ENCODE measurements around the gene ATP13A5.

Gene ATP13A5

DNA sequence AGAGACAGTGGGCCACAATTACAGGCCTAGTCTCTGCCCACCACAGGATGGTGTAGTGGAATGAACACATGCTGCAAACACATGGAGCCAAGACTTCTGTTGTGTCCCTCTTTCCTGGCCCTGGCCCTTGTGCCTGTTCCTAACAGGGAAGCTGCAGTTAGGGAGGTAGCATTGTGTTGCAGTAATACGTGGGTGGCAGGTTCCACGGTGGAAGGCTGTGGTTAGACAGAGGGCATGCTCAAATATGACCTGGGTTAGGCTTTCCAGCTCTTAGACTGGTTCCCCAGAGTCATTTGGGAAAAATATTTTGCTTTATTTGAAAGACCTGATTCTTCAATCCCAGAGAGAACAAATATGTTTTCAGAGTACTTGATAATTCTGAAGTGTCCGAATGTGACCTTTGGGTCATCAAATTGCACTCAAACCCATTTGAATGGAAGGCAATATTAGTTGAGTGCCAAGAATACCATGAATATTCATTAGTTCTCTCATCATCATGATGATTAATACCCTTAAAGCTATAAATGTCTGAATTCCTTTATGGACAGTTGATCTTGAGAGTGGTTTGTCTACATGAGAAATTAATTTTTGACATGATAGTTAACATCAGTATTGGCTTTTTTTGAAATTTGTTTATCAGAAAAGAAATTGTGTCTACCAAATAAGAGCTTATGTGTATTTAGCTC, 109.1 kb downstream of the ATP13A5 start:
- Histone ChIP-seq H3K4me1 (ENCODE audit: control insufficient read depth in 1 of 2, insufficient read depth in 2 of 2, low read length in 2 of 2) (no peaks in the 10 kb centered on the region), H3K9ac (ENCODE audit: low read depth in 1 of 2, low read length in 2 of 2) (no peak overlapping the region), H3K4me3 (ENCODE audit: low read depth in 1 of 2, low read length in 2 of 2) (no peak overlapping the region), H3K36me3 (ENCODE audit: control insufficient read depth in 1 of 2, insufficient read depth in 2 of 2, low read length in 2 of 2) (no peaks in the 10 kb centered on the region), H3K9me3 (ENCODE audit: control insufficient read depth in 1 of 2, low read length in 2 of 2) (no peaks in the 10 kb centered on the region), H3K27me3 (ENCODE audit: control insufficient read depth in 1 of 2, insufficient read depth in 2 of 2, low read length in 2 of 2) (no peaks in the 10 kb centered on the region), H3K27ac (ENCODE audit: low read depth, low read length) (no peak overlapping the region)

DNA sequence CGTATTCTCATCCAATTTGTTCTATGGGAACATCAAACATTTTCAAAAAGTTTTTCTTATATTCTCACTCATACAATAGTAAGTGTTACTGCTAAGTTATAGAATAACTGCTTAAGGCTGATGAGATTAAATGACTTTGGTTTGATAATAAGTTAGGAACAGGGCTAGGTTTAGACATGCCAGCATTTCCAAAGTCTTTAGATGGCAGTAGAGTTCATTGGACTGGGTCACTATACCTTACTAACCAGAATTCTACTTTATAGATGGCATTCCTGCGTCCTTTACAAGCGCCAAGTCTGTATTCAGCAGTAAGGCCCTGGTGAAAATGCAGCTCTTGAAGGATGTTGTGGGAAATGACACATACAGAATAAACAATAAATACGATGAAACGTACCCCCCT, 115.8 kb downstream of the ATP13A5 start:
- Histone ChIP-seq H3K27ac (ENCODE audit: low read depth, low read length) (no peak overlapping the region), H3K27me3 (ENCODE audit: control insufficient read depth in 1 of 2, insufficient read depth in 2 of 2, low read length in 2 of 2) (no peaks in the 10 kb centered on the region), H3K36me3 (ENCODE audit: control insufficient read depth in 1 of 2, insufficient read depth in 2 of 2, low read length in 2 of 2) (no peaks in the 10 kb centered on the region), H3K4me3 (ENCODE audit: low read depth in 1 of 2, low read length in 2 of 2) (no peak overlapping the region), H3K9ac (ENCODE audit: low read depth in 1 of 2, low read length in 2 of 2) (no peak overlapping the region), H3K9me3 (ENCODE audit: control insufficient read depth in 1 of 2, low read length in 2 of 2) (no peaks in the 10 kb centered on the region), H3K4me1 (ENCODE audit: control insufficient read depth in 1 of 2, insufficient read depth in 2 of 2, low read length in 2 of 2) (no peaks in the 10 kb centered on the region)

DNA sequence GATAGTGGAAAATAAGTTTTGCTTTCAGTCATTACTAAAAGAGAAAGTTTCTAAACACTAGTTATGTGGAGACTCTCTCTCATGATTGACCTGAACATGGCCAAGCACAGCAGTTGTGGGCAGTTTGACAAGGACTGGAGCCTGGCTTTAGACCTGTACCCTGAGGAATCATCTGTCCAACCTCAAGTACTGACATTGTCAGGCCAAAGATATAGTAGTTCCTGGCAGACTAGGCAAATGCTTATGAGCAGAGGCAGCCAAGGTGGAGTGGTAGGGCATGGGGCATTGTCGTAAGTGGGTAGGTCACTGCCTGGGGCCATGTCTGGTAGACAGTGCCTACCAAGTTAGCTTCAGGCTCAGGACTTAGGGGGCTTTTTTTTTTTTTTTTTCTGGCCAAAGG, 116.6 kb downstream of the ATP13A5 start:
- H3K27ac ChIP-seq (ENCODE audit: low read depth, low read length), result no peak overlapping the region
- no peaks in the 10 kb centered on the region for H3K27me3 ChIP-seq (ENCODE audit: control insufficient read depth in 1 of 2, insufficient read depth in 2 of 2, low read length in 2 of 2)
- H3K4me3 ChIP-seq (ENCODE audit: low read depth in 1 of 2, low read length in 2 of 2), result no peak overlapping the region
- no peaks in the 10 kb centered on the region for H3K36me3 ChIP-seq (ENCODE audit: control insufficient read depth in 1 of 2, insufficient read depth in 2 of 2, low read length in 2 of 2)
- H3K4me1 ChIP-seq (ENCODE audit: control insufficient read depth in 1 of 2, insufficient read depth in 2 of 2, low read length in 2 of 2), result no peaks in the 10 kb centered on the region
- no peak overlapping the region for H3K9ac ChIP-seq (ENCODE audit: low read depth in 1 of 2, low read length in 2 of 2)
- no peaks in the 10 kb centered on the region for H3K9me3 ChIP-seq (ENCODE audit: control insufficient read depth in 1 of 2, low read length in 2 of 2)

DNA sequence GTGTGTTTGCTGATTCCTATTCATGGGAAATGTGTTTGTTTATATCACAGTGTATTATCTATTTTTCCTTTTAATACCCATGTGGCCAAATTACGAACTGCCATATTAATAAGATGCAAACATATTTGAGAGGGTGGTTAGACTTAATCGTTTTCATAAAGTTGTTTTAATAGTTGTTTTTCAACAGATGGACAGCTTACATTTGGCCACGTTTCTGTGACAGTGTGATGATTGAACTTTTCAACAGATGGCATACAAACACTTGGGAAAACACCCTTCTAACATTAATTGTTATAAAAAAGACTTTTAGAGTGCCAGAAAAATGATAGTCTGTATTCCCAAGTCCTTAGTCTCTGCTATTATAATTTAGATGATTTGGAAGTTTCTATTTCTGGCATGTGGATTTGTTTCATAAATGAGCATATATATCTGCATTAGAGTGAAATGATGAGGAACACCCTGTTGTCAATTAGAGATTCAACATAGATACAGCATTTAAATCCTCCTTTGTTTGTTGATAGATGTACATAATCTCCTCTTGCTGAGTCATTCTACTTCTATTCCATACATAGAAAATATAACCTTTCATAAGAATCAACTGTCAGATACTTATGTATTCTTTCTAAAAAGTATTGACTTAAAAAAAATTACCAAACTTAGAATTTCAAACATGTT, 124.4 kb downstream of the ATP13A5 start:
- H3K4me3 ChIP-seq (ENCODE audit: low read depth in 1 of 2, low read length in 2 of 2), result no peak overlapping the region
- no peak overlapping the region for H3K9ac ChIP-seq (ENCODE audit: low read depth in 1 of 2, low read length in 2 of 2)
- H3K27ac ChIP-seq (ENCODE audit: low read depth, low read length), result no peak overlapping the region
- H3K27me3 ChIP-seq (ENCODE audit: control insufficient read depth in 1 of 2, insufficient read depth in 2 of 2, low read length in 2 of 2), result no peaks in the 10 kb centered on the region
- no peaks in the 10 kb centered on the region for H3K36me3 ChIP-seq (ENCODE audit: control insufficient read depth in 1 of 2, insufficient read depth in 2 of 2, low read length in 2 of 2)
- H3K9me3 ChIP-seq (ENCODE audit: control insufficient read depth in 1 of 2, low read length in 2 of 2), result peaks cover 1 to 9% of the 10 kb centered on the region in 2 donors
- no peaks in the 10 kb centered on the region for H3K4me1 ChIP-seq (ENCODE audit: control insufficient read depth in 1 of 2, insufficient read depth in 2 of 2, low read length in 2 of 2)

DNA sequence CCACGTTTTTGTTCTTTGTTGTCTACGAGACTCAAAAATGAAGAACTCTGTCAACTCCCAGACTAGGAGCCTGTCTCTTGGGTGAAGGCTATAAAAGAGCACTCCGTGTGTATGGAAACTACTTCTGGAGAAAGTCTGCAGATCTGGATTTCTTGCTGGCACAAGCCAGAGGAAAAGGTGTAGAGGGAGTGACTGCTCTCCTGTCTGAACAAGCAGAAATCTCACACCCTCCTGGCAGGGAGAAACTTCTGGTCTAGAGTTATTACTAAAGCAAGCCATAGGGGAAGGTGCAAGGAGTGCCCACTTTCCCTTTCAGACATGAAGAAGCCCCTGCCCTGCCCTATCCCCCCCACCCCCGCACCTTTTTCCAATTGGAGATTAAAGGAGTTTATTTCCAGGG, 128.1 kb downstream of the ATP13A5 start:
- Histone ChIP-seq H3K4me3 (ENCODE audit: low read depth in 1 of 2, low read length in 2 of 2) (no peak overlapping the region), H3K27ac (ENCODE audit: low read depth, low read length) (no peak overlapping the region), H3K27me3 (ENCODE audit: control insufficient read depth in 1 of 2, insufficient read depth in 2 of 2, low read length in 2 of 2) (no peaks in the 10 kb centered on the region), H3K9ac (ENCODE audit: low read depth in 1 of 2, low read length in 2 of 2) (no peak overlapping the region), H3K9me3 (ENCODE audit: control insufficient read depth in 1 of 2, low read length in 2 of 2) (peaks cover 4 to 9% of the 10 kb centered on the region in 2 donors), H3K4me1 (ENCODE audit: control insufficient read depth in 1 of 2, insufficient read depth in 2 of 2, low read length in 2 of 2) (no peaks in the 10 kb centered on the region), H3K36me3 (ENCODE audit: control insufficient read depth in 1 of 2, insufficient read depth in 2 of 2, low read length in 2 of 2) (no peaks in the 10 kb centered on the region)

GRCh38 chr3:193248848-193249468, 129.6 kb downstream of the ATP13A5 start:
- Histone ChIP-seq H3K36me3 (ENCODE audit: control insufficient read depth in 1 of 2, insufficient read depth in 2 of 2, low read length in 2 of 2) (no peaks in the 10 kb centered on the region), H3K4me3 (ENCODE audit: low read depth in 1 of 2, low read length in 2 of 2) (no peak overlapping the region), H3K4me1 (ENCODE audit: control insufficient read depth in 1 of 2, insufficient read depth in 2 of 2, low read length in 2 of 2) (no peaks in the 10 kb centered on the region), H3K27ac (ENCODE audit: low read depth, low read length) (no peak overlapping the region), H3K9ac (ENCODE audit: low read depth in 1 of 2, low read length in 2 of 2) (no peak overlapping the region), H3K9me3 (ENCODE audit: control insufficient read depth in 1 of 2, low read length in 2 of 2) (peaks cover 4 to 9% of the 10 kb centered on the region in 2 donors), H3K27me3 (ENCODE audit: control insufficient read depth in 1 of 2, insufficient read depth in 2 of 2, low read length in 2 of 2) (no peaks in the 10 kb centered on the region)

DNA sequence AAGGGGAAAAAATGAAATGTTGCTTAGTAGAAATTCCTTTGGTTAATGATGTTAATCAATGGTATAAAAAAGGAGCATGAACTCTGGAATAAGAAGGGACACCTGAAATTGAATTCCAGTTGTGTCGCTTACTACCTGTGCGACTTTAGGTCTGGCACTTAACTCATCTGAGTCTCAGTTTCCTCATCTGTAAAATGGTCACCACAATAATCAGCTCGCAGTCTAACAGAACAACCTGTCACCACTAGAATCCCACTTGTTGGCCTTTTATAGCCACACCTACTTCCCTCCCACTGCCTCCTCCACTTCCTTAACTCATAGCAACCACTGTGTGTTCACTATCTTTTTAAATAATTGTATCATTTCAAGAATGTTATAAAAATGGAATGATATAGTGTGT, 135.0 kb downstream of the ATP13A5 start:
- Histone ChIP-seq H3K27ac (ENCODE audit: low read depth, low read length) (no peak overlapping the region), H3K9me3 (ENCODE audit: control insufficient read depth in 1 of 2, low read length in 2 of 2) (no peaks in the 10 kb centered on the region), H3K4me3 (ENCODE audit: low read depth in 1 of 2, low read length in 2 of 2) (no peak overlapping the region), H3K36me3 (ENCODE audit: control insufficient read depth in 1 of 2, insufficient read depth in 2 of 2, low read length in 2 of 2) (no peaks in the 10 kb centered on the region), H3K4me1 (ENCODE audit: control insufficient read depth in 1 of 2, insufficient read depth in 2 of 2, low read length in 2 of 2) (no peaks in the 10 kb centered on the region), H3K27me3 (ENCODE audit: control insufficient read depth in 1 of 2, insufficient read depth in 2 of 2, low read length in 2 of 2) (peaks cover 4 to 15% of the 10 kb centered on the region in 2 donors), H3K9ac (ENCODE audit: low read depth in 1 of 2, low read length in 2 of 2) (no peak overlapping the region)

GRCh38 chr3:193241716-193242115, 136.8 kb downstream of the ATP13A5 start:
- H3K9ac ChIP-seq (ENCODE audit: low read depth in 1 of 2, low read length in 2 of 2), result no peak overlapping the region
- no peaks in the 10 kb centered on the region for H3K4me1 ChIP-seq (ENCODE audit: control insufficient read depth in 1 of 2, insufficient read depth in 2 of 2, low read length in 2 of 2)
- peaks cover 4 to 15% of the 10 kb centered on the region in 2 donors for H3K27me3 ChIP-seq (ENCODE audit: control insufficient read depth in 1 of 2, insufficient read depth in 2 of 2, low read length in 2 of 2)
- H3K4me3 ChIP-seq (ENCODE audit: low read depth in 1 of 2, low read length in 2 of 2), result peak overlapping the region in 1 of 2 donors; percentile 28
- H3K9me3 ChIP-seq (ENCODE audit: control insufficient read depth in 1 of 2, low read length in 2 of 2), result no peaks in the 10 kb centered on the region
- H3K27ac ChIP-seq (ENCODE audit: low read depth, low read length), result no peak overlapping the region
- no peaks in the 10 kb centered on the region for H3K36me3 ChIP-seq (ENCODE audit: control insufficient read depth in 1 of 2, insufficient read depth in 2 of 2, low read length in 2 of 2)

DNA sequence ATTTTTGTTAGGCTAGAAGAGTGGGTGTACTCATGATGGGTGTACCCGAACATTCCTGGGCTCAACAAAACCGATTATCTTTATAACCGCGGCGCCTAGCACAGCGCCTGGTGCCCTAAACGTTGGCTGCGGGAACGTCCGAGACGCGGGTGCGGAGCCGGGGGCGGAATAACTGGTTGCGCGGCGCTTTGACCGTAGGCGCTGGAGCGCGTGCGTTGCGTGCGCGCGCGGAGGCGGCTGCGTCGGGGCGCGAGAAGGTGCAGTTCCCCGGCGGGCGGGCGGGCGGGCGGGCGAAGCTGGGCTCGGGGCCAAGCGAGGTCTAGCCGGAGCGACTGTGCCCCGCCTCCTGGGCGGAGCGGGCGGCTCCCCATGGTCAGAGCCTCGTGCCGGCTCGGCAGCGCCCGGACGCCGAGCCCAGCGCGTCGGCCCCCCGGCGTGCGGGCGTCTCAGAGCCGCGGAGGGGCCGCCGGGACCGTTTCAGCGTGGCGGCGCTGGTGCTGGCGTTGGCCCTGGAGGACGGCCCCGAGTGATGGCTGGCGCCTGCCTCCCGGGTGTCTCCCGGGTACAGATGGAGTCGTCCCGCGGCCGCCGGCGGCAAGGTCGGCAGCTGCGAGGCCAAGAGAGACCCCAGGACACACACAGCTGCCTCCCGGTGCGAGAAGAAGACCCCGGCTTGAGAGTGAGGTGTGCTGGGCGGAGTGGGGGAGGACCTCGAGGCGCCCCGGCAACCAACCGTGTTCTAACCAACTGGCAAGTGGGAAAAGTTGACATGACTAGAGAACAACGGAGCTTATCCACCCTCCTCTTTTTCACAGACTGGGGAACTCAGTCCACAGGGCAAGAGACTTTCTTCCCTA, 137.5 kb downstream of the ATP13A5 start, which contains the start of gene PLAAT1:
PLAAT1 (plus strand) TSS at position 373 of the 857 bp plus-strand sequence. CDS start 14,429 bp downstream, outside the sequence.
- H3K9me3 ChIP-seq (ENCODE audit: control insufficient read depth in 1 of 2, low read length in 2 of 2), result no peaks in the 10 kb centered on the region
- H3K27me3 ChIP-seq (ENCODE audit: control insufficient read depth in 1 of 2, insufficient read depth in 2 of 2, low read length in 2 of 2), result peaks cover 4 to 15% of the 10 kb centered on the region in 2 donors
- no peaks in the 10 kb centered on the region for H3K4me1 ChIP-seq (ENCODE audit: control insufficient read depth in 1 of 2, insufficient read depth in 2 of 2, low read length in 2 of 2)
- peak within 1 kb of the TSS; percentile 52 to 57 for H3K4me3 ChIP-seq (ENCODE audit: low read depth in 1 of 2, low read length in 2 of 2)
- H3K9ac ChIP-seq (ENCODE audit: low read depth in 1 of 2, low read length in 2 of 2), result no peak within 1 kb of the TSS
- no peak within 1 kb of the TSS for H3K27ac ChIP-seq (ENCODE audit: low read depth, low read length)
- H3K36me3 ChIP-seq (ENCODE audit: control insufficient read depth in 1 of 2, insufficient read depth in 2 of 2, low read length in 2 of 2), result no peaks in the 10 kb centered on the region
